Stomach smooth muscle (tissue), 2 donors: ENCODE results near the gene ISG20.
A peak's percentile ranks its signal among the peaks of the same experiment; 100 is the strongest.

Source experiments
- H3K27ac ChIP-seq: one replicate; pipeline ENCODE4 v1.7.0; 2013; ENCODE audit warnings: mild to moderate bottlenecking, low read length, inconsistent platforms
- H3K27me3 ChIP-seq, 2 donors: one replicate each; pipeline ENCODE4 v1.7.0; 2013; ENCODE audit warnings: low read length in 2 of 2; ENCODE audit not compliant: insufficient read depth in 2 of 2, control insufficient read depth in 1 of 2
- H3K36me3 ChIP-seq, 2 donors: one replicate each; pipeline ENCODE4 v1.7.0; 2013; ENCODE audit warnings: low read length in 2 of 2; ENCODE audit not compliant: control insufficient read depth in 2 of 2, insufficient read depth in 2 of 2
- H3K4me1 ChIP-seq: one replicate; pipeline ENCODE4 v1.7.0; 2013; ENCODE audit warnings: low read length; ENCODE audit not compliant: control insufficient read depth, insufficient read depth
- H3K4me3 ChIP-seq, 2 donors: one replicate each; pipeline ENCODE4 v1.7.0; 2013; ENCODE audit warnings: low read length in 2 of 2
- H3K9ac ChIP-seq, 2 donors: one replicate each; pipeline ENCODE4 v1.7.0; 2013; ENCODE audit warnings: low read length in 2 of 2, mild to moderate bottlenecking in 1 of 2
- H3K9me3 ChIP-seq, 2 donors: one replicate each; pipeline ENCODE4 v1.7.0; 2013; ENCODE audit warnings: low read length in 2 of 2; ENCODE audit not compliant: control insufficient read depth in 2 of 2
- donor health status: healthy.
- donor health status: Pancreatic carcinoma.

The ISG20 gene

DNA sequence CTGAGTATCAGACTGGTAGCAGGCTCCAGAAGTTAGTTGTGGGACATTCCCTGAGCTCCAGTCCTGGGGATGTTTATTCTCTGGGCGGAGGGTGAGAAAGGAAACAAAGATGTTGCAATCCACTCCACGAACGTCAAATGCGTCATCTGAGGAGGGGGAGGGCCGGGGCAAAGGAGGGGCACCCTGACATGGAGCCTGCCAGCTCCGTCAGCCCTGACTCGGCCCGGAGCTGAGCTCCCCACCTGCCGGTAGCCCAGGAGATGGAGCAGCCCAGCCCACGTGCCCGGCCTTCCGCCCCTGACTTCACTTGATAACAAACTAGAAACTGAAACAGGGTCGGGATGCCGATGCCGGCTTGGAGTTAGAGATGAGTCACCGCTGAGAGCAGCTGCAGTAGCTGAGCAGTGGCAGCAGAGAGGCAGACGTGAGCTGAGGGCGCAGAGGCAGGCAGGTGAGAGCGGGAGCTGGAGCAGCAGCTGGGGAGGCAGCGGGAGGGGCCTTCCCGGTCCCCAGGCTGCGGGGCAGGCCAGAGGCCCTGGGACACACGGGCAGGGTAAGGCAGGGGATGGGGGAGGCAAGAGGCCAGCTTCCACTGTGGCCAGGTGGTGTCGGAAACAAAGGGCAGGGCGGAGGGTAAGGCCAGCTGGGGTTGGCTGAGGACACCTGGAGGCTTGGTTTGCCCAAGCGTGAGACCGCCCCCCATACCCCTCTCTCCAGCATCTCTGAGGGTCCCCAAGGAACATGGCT, at the start of gene ISG20:
TSS of gene ISG20 (plus strand) at position 391 of the 747 bp plus-strand sequence. CDS start at position 742, 351 bp downstream.
- Histone ChIP-seq H3K36me3 (peaks cover 0 to 2% of the 10 kb centered on the region in 2 donors), H3K9me3 (no peaks in the 10 kb centered on the region), H3K4me1 (peaks cover 20% of the 10 kb centered on the region), H3K9ac (peak within 1 kb of the TSS; percentile 70 to 80), H3K27me3 (no peaks in the 10 kb centered on the region), H3K27ac (peak within 1 kb of the TSS; percentile 91), H3K4me3 (peak within 1 kb of the TSS; percentile 55 to 78)

DNA sequence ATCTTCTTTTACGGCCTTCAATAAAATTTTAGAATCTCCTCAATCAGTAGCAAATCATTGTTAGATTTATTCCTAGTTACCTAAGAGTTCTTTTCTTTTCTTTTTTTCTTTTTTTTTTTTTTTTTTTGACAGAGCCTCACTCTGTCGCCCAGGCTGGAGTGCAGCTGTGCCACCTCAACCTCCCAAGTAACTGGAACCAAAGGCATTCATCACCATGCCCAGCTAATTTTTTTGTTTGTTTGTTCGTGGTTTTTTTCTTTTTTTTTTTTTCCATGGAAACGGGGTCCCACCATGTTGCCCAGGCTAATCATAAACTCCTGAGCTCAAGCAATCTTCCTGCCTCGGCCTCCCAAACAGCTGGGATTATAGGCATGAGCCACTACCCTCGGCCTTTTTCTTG, 48.1 kb upstream of the ISG20 start:
- Histone ChIP-seq H3K36me3 (no peaks in the 10 kb centered on the region), H3K9ac (no peak overlapping the region), H3K27me3 (no peaks in the 10 kb centered on the region), H3K9me3 (no peaks in the 10 kb centered on the region), H3K27ac (no peak overlapping the region), H3K4me3 (no peak overlapping the region), H3K4me1 (no peaks in the 10 kb centered on the region)

DNA sequence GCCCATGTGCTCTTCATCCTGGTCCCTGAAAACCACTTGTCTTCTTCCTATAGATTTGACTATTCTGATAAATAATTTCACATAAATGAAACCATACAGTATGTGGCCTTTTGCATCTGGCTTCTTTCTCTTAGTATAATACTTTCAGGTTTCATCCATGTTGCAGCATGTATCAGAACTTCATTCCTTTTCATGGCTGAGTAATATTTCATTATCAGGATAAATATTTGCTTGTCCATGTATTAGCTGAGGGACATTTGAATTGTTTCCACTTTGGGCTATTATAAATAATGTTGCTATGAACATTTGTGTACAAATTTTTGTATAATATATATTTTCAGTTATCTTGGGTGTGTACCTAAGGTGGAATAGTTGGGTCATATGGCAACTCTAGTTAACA, 47.4 kb upstream of the ISG20 start:
- Histone ChIP-seq H3K27me3 (no peaks in the 10 kb centered on the region), H3K9me3 (no peaks in the 10 kb centered on the region), H3K4me1 (no peaks in the 10 kb centered on the region), H3K36me3 (no peaks in the 10 kb centered on the region), H3K4me3 (no peak overlapping the region), H3K9ac (no peak overlapping the region), H3K27ac (no peak overlapping the region)

DNA sequence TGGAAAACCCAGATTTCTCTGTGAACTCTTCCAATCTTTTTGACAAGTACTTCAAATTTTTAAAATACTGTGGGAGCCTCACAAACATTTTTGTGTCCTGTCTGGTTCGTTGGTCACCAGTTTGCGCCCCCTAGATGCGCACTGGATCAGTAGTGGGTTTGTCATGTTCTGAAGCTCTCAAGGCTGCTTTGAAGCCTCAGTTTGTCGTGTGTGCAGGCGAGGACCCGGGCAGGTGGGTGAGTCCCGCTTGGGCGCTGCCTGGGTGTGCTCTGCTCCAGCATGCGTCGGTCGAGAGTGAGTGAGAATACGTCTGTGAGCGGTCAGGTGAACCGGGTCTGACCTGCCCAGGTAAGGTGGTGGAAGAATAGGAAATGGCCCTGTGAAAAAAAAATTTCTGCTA, 34.9 kb upstream of the ISG20 start:
- H3K9me3 ChIP-seq, result no peaks in the 10 kb centered on the region
- no peak overlapping the region for H3K27ac ChIP-seq
- H3K36me3 ChIP-seq, result no peaks in the 10 kb centered on the region
- H3K4me1 ChIP-seq, result peaks cover 16% of the 10 kb centered on the region
- peaks cover 45 to 55% of the 10 kb centered on the region in 2 donors for H3K27me3 ChIP-seq
- H3K9ac ChIP-seq, result no peak overlapping the region
- H3K4me3 ChIP-seq, result no peak overlapping the region

DNA sequence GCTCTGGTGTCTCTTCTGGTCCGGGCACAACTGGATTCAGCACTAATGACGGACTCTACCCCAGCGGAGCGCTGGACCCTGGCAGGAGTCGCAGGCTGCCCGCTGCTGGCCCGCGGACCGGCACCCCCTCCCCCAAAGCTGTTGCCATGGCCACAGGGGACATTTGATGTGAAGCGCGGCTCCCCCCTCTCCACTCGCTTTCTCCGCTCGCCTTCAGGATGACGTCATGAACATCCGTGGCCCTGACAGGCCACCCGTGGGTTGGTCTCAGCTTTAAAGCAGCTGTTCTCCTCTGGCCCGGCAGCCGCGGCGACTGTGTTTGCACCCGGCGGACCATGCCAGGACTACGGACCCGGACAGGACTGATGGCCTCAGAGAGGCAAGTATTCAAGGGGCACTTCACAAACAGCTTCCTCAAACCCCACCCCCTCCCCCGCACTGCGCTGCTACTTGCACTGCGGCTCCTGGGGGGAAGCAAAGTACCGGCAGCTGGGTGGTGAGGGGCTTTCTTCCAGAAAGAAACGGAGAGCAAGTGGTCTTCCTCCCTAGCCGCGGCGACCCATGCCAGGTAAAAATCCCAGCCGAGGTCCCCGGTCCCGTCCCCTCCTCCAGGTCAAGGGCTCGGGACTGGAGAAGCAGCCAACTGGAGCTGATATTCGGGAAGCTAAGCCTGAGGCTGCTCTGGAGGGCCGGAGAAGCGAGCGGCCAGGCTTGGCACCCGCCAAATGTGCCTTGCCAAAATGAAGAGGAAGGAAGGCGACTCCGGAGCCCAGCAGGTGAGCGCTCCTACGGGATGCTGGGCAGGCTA, 34.2 kb upstream of the ISG20 start:
- H3K27me3 ChIP-seq, result peaks cover 45 to 55% of the 10 kb centered on the region in 2 donors
- H3K4me1 ChIP-seq, result peaks cover 16% of the 10 kb centered on the region
- peak overlapping the region in 1 of 2 donors; percentile 35 for H3K4me3 ChIP-seq
- no peaks in the 10 kb centered on the region for H3K36me3 ChIP-seq
- H3K9ac ChIP-seq, result no peak overlapping the region
- H3K9me3 ChIP-seq, result no peaks in the 10 kb centered on the region
- no peak overlapping the region for H3K27ac ChIP-seq

DNA sequence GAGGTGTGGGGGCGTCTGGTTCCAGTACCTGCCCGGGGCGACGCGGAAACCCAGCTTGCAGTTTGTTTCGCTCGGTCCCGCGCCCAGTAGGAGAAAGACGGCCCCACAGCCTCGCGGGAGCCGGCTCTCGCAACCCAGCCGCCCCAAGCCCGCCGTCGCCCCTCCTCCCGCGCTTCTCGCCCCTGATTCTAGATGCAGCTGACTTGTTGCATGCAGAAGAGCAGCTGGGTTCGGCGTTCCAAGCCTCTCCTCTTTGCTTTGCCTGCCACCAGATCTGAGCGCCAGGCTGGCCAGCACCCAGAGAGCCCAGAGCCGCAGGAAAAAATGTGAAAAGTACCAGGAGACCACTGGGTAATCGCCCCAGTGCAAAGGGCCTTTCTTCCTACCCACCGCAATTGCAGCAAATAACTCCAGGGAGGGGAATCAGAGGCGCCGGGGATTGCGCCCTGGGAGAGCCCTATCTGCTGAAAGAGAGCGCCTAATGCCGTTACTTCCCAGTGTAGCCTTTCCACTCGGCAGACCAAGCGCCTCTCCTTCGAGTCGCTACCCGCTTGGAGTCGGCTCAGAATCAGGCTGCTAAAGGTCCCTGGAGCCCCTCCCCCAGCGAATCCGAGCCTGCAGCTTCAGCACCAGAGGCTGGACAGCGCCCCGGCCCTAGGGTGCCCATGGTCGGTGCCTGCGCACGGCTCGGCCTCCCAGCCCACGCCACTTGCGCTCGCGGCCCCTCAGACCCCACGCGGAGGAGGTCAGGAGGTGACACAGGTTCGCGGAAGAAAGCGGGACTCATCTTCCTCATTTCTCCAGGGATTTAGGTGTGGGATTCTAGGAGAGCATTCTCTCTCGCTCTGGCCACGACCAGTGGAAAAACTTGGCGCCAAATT, 33.4 kb upstream of the ISG20 start:
- Histone ChIP-seq H3K27me3 (peaks cover 49 to 55% of the 10 kb centered on the region in 2 donors), H3K27ac (no peak overlapping the region), H3K36me3 (no peaks in the 10 kb centered on the region), H3K9me3 (no peaks in the 10 kb centered on the region), H3K4me1 (peaks cover 16% of the 10 kb centered on the region), H3K4me3 (peak overlapping the region in 1 of 2 donors; percentile 15), H3K9ac (no peak overlapping the region)

DNA sequence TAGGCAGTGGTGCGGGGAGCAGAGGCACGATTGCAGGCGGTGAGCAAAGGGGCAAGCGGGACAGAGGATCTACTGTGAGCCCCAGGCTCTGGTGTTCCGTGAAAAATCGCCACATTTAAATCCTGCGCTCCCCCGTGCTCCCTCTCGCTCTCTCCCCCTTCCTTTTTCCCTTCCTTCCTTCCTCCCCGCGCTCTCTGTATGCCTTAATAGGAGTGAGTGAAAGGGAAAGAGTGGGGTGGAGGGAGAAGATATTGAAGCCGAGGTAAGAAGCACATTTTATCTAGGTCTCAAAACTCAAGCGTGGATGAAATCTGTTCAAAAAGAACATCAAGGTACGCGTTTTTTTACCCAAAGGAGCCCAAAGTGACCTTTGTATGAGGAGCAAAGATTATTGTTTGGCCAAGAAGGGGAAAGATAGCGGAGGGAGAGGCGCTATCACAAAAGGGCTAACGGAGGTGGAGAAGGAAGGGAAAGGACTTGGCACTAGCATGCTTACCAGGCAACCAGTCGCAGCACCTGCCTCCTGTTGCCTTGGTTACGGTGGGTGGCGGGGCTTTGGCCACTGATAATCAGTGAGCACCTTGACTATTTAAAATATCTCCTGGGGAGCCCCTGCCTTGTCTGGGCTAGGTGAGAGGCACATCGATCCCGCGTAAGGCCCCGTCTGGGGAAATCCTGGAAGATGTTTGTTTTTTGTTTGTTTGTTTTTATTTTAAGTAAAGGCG, 32.6 kb upstream of the ISG20 start:
- H3K4me3 ChIP-seq, result no peak overlapping the region
- peaks cover 16% of the 10 kb centered on the region for H3K4me1 ChIP-seq
- H3K27me3 ChIP-seq, result peaks cover 49 to 55% of the 10 kb centered on the region in 2 donors
- no peaks in the 10 kb centered on the region for H3K9me3 ChIP-seq
- H3K36me3 ChIP-seq, result no peaks in the 10 kb centered on the region
- H3K27ac ChIP-seq, result no peak overlapping the region
- no peak overlapping the region for H3K9ac ChIP-seq

DNA sequence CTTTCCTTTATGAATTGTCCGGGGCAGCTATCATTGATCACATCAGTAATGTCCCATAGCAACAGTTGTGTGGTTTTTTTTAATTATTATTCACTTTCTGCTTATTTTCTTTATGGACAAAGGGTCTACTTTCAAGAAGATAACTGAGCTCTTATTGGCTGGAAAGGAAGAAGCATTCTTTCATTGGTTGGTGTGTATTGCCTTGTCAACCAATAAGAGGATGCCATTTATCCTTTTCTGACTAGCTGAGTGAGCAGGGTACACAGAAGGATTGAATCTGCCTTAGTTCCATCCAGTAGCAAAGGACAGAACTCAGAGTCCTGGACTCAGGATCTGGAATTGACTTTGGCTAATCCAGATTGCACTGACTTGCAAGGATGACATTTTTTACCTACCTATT, 30.9 kb upstream of the ISG20 start:
- H3K27ac ChIP-seq, result no peak overlapping the region
- no peaks in the 10 kb centered on the region for H3K9me3 ChIP-seq
- no peak overlapping the region for H3K4me3 ChIP-seq
- H3K36me3 ChIP-seq, result no peaks in the 10 kb centered on the region
- H3K4me1 ChIP-seq, result peaks cover 16% of the 10 kb centered on the region
- no peak overlapping the region for H3K9ac ChIP-seq
- peaks cover 50 to 51% of the 10 kb centered on the region in 2 donors for H3K27me3 ChIP-seq

DNA sequence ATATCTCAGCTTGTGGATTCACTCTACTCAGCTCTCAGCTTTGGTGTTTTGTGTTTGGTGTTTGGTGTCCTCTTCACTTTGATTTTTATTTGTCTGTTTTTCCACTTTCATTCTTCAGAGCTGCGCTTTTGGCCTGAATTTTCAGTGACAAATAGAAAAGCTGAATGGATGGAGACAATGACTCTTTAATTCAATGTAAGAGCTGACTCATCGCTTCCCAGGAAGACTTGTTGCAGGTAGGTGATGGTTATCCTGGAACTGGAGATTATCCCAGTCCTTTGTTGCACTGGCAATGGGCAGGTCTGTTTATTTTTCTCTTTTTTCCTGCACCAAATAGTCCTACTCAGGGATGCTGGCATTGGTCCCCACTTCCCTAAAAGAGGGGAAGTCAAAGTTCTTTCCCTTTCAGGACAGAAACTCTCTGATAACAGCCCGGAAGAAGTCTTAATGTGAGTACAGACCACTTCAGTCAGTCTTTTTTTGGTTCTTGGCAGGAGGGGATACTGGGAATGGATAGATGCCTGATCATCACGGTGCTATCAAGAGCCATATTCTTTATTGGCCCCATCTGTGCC, 30.1 kb upstream of the ISG20 start:
- H3K9me3 ChIP-seq, result no peaks in the 10 kb centered on the region
- H3K4me1 ChIP-seq, result peaks cover 16% of the 10 kb centered on the region
- peaks cover 44 to 48% of the 10 kb centered on the region in 2 donors for H3K27me3 ChIP-seq
- H3K4me3 ChIP-seq, result no peak overlapping the region
- no peak overlapping the region for H3K9ac ChIP-seq
- H3K36me3 ChIP-seq, result no peaks in the 10 kb centered on the region
- no peak overlapping the region for H3K27ac ChIP-seq
